K562 (cell line): ENCODE results near the gene RAPGEF5.

Experiments
- BHLHE40 ChIP-seq: IDR thresholded peaks from 2 replicates; pipeline ENCODE4 v1.6.1; 2011; ENCODE audit warnings: low read length, improper control_type of control experiment
- EZH2 ChIP-seq: IDR thresholded peaks from 2 replicates; pipeline ENCODE4 v1.6.1; 2012; ENCODE audit warnings: low read depth, mild to moderate bottlenecking, inconsistent platforms, low read length, borderline replicate concordance
- HDAC8 ChIP-seq: fragments of 450-650 bp; IDR thresholded peaks from 2 replicates; pipeline ENCODE4 v1.6.1; 2016; ENCODE audit warnings: mild to moderate bottlenecking, missing genetic modification characterization, moderate library complexity, missing compliant biosample characterization
- KAT7 ChIP-seq: sonication (generic); formaldehyde crosslinking; IDR thresholded peaks from 2 replicates; pipeline ENCODE4 v1.8.0; 2022; ENCODE audit warnings: missing genetic modification reagents, mild to moderate bottlenecking, borderline replicate concordance
- ZNF274 ChIP-seq: IDR thresholded peaks from 2 replicates; pipeline ENCODE4 v1.6.1; 2011; ENCODE audit warnings: low read depth, mild to moderate bottlenecking, low read length, moderate library complexity, borderline replicate concordance
- ZNF740 ChIP-seq, 3 experiments: fragments of 200-800 bp in 1 of 3; sonication (Bioruptor generic) in 1 of 3; sonication (generic) in 1 of 3; formaldehyde crosslinking in 1 of 3; IDR thresholded peaks; 2 replicates each; pipeline versions ENCODE4 v1.6.1 to v1.8.0; 2016 to 2022; ENCODE audit warnings: mild to moderate bottlenecking in 2 of 3, missing compliant biosample characterization in 2 of 3, missing genetic modification characterization in 2 of 3, missing genetic modification reagents in 1 of 3
- ZSCAN29 ChIP-seq: fragments of 450-650 bp; IDR thresholded peaks from 2 replicates; pipeline ENCODE4 v1.6.1; 2017
- ZSCAN32 ChIP-seq: fragments of 450-650 bp; formaldehyde crosslinking; IDR thresholded peaks from 2 replicates; pipeline ENCODE4 v1.4.0; 2020; ENCODE audit warnings: mild to moderate bottlenecking, moderate library complexity
- TF ChIP-seq, protein P1 (sequence below), 2 experiments: fragments of 200-800 bp in 1 of 2; sonication (Bioruptor generic) in 1 of 2; sonication (generic) in 1 of 2; formaldehyde crosslinking in 1 of 2; IDR thresholded peaks in 1 of 2; conservative IDR thresholded peaks in 1 of 2; 2 replicates each; pipeline versions ENCODE4 v1.5.0 to v1.6.1; 2016 to 2020; ENCODE audit warnings: missing compliant biosample characterization in 1 of 2, missing genetic modification characterization in 1 of 2, missing genetic modification reagents in 1 of 2

DNA sequence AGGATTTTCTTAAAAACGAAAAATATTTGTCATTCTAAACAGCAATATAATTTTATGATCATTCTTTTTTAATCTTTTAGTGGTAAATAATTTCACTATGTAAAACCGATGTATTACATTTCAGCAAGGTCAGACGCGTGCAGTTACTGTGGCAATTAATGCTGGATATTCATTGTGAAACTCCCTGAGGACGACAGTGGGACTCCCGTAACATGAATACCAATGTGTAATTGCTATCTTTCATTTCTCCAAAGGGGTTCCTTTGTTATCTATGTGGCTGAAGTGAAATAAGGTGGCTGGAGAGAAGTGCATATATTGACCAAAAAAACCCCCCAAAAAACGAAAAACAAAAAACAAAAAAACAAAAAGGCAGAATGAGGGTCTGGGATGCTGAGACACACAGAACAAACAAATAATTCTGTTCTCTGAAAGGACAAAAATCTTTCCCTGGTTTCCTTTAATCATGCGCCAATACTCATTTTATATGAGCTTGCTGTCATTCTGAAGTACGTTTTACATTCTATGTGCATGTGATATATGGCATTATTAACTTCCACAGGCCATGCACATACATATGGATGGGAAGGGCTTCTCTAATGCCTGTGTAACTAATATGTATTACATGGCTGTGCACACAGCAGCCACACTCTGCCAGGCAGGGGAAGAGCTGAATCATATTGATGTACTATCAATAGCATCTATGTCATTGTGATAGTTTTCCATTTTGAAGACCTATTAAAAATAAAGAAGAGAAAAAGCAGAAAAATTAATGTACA lies 161.4 kb downstream of the RAPGEF5 start:
- no peak for TF ChIP-seq ZSCAN32
- TF ChIP-seq BHLHE40: no peak
- no peak for TF ChIP-seq EZH2
- TF ChIP-seq, protein P1, sequence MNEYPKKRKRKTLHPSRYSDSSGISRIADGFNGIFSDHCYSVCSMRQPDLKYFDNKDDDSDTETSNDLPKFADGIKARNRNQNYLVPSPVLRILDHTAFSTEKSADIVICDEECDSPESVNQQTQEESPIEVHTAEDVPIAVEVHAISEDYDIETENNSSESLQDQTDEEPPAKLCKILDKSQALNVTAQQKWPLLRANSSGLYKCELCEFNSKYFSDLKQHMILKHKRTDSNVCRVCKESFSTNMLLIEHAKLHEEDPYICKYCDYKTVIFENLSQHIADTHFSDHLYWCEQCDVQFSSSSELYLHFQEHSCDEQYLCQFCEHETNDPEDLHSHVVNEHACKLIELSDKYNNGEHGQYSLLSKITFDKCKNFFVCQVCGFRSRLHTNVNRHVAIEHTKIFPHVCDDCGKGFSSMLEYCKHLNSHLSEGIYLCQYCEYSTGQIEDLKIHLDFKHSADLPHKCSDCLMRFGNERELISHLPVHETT (CRISPR knock-in tag; conservative IDR thresholded peaks at IDR 0.05 in 1 of 2, IDR thresholded peaks at IDR 0.05 in 1 of 2): no peak
- TF ChIP-seq ZSCAN29: no peak
- TF ChIP-seq HDAC8 (tag): no peak
- TF ChIP-seq ZNF740 (CRISPR knock-in tag; IDR thresholded peaks at IDR 0.05): no peak
- TF ChIP-seq ZNF740 (tag; IDR thresholded peaks at IDR 0.05): no peak
- TF ChIP-seq ZNF274: no peak
- TF ChIP-seq KAT7: no peak
